Measurements from ENCODE around the gene PNPO. TPM values are rescaled to one million over a fixed set of nuclear protein-coding genes. Genes with fewer than 3 reads are reported as not detected.

PNPO gene
- polyA plus RNA-seq, 1 donor from 2014 or later, result 1.7 TPM

DNA sequence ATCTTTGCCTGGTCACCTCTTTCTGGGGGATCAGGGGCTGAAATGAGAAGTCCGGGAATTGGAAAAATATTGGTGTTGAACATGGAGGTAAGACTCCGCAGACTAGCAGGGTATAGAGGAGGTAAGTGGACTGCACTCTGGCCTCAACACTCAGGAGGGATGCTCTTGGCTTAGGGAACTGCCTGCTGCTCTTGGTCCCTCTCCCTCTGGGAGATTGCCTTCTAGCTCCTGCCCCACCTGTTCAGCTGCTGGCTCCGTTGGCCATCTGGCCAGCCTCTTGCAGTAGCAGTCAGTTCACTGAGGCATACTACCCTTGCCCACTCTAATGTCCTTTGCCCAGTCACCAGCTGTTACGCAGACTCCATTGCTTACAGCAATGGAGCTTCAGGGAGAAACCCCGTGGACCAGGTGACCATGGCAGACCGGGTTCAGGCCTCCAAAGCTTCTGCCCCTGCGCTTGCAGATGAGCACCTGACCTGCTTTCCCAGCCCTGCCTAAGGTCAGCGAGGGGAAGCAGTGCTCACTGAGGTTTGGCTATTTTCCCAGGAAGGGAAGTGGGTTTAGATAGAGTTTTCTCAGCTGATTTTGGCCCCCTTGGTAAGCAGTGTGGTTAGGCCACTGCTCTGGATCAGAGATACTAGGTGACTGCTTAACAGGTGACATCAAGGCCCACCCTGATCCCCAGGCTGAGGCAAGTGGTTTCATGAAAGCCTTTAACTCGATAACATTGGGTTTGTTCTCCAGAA is 41.4 kb downstream of the PNPO start:
- Histone ChIP-seq H3F3A (ENCODE audit: insufficient read depth, low read length, poor library complexity, severe bottlenecking) (no peaks in the 10 kb centered on the region), H3K79me2 (replicated peaks; ENCODE audit: insufficient read depth, low read length) (no peaks in the 10 kb centered on the region), H3K9me2 (ENCODE audit: insufficient read depth, low read length) (no peaks in the 10 kb centered on the region), H3K4me2 (ENCODE audit: low read length) (no peak overlapping the region), H3K4me3 (ENCODE audit: low read length) (peak overlapping the region; percentile 35), H4K20me1 (ENCODE audit: insufficient read depth) (no peaks in the 10 kb centered on the region), H3K9me3 (ENCODE audit: low read length) (no peaks in the 10 kb centered on the region), H3K27me3 (ENCODE audit: insufficient read depth, low read depth, low read length) (no peaks in the 10 kb centered on the region), H3K27ac (ENCODE audit: low read length) (no peak overlapping the region), H2AFZ (ENCODE audit: low read depth, low read length) (no peak overlapping the region), H3K36me3 (ENCODE audit: insufficient read depth, low read length) (peaks cover 4% of the 10 kb centered on the region), H3K9ac (ENCODE audit: low read length) (no peak overlapping the region)
- TF ChIP-seq SMC3 (conservative IDR thresholded peaks at IDR 0.05; ENCODE audit: poor library complexity), result no peak
- TF ChIP-seq RAD21 (conservative IDR thresholded peaks at IDR 0.05), result no peak
- no peak for TF ChIP-seq EZH2 (IDR thresholded peaks at IDR 0.05; ENCODE audit: borderline replicate concordance, insufficient read depth, low read length, poor library complexity, severe bottlenecking)
- TF ChIP-seq EP300 (conservative IDR thresholded peaks at IDR 0.05; ENCODE audit: poor library complexity, severe bottlenecking), result no peak
- TF ChIP-seq, protein P1, sequence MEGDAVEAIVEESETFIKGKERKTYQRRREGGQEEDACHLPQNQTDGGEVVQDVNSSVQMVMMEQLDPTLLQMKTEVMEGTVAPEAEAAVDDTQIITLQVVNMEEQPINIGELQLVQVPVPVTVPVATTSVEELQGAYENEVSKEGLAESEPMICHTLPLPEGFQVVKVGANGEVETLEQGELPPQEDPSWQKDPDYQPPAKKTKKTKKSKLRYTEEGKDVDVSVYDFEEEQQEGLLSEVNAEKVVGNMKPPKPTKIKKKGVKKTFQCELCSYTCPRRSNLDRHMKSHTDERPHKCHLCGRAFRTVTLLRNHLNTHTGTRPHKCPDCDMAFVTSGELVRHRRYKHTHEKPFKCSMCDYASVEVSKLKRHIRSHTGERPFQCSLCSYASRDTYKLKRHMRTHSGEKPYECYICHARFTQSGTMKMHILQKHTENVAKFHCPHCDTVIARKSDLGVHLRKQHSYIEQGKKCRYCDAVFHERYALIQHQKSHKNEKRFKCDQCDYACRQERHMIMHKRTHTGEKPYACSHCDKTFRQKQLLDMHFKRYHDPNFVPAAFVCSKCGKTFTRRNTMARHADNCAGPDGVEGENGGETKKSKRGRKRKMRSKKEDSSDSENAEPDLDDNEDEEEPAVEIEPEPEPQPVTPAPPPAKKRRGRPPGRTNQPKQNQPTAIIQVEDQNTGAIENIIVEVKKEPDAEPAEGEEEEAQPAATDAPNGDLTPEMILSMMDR (IDR thresholded peaks at IDR 0.05; ENCODE audit: poor library complexity, severe bottlenecking), result no peak

DNA sequence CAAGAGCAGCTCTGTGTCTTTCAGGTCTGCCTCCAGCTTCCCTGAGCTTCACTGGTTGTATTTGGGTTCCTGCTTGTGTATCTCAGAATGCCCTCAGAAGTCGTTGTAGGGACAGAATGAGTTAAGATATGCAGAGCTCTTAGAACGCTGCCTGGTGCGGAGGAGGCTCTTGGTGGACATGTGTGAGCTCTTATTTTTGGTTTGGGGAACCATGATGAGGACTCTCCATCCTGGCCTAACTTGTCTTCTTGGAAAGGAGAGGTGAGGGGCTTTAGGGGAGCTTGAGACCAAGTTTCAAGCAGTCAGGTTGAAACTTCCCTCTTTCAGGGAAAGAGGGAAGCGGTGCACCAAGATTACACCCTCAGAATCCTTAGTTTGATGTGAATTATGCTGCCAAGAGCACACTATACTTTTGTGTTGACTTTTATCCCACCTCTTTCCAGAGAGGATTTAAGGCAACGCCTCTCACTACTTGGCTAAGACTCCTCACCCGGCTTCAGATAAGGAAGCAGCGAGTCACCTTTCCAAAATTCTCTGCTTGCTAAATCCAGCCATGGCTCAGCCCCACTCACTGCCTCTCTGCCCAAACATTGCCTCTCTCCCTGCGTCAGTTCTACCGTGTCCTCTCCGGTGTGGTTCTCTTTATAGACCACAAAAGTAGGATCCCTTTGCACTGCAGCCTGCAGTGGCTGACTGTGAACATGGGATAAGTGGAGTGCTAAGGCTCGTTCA is 42.3 kb downstream of the PNPO start:
- Histone ChIP-seq H3K4me2 (ENCODE audit: low read length) (no peak overlapping the region), H3K9ac (ENCODE audit: low read length) (no peak overlapping the region), H3F3A (ENCODE audit: insufficient read depth, low read length, poor library complexity, severe bottlenecking) (no peaks in the 10 kb centered on the region), H3K27ac (ENCODE audit: low read length) (no peak overlapping the region), H4K20me1 (ENCODE audit: insufficient read depth) (no peaks in the 10 kb centered on the region), H3K9me2 (ENCODE audit: insufficient read depth, low read length) (no peaks in the 10 kb centered on the region), H3K9me3 (ENCODE audit: low read length) (no peaks in the 10 kb centered on the region), H3K36me3 (ENCODE audit: insufficient read depth, low read length) (peaks cover 4% of the 10 kb centered on the region), H3K4me3 (ENCODE audit: low read length) (no peak overlapping the region), H2AFZ (ENCODE audit: low read depth, low read length) (no peak overlapping the region), H3K79me2 (replicated peaks; ENCODE audit: insufficient read depth, low read length) (no peaks in the 10 kb centered on the region), H3K27me3 (ENCODE audit: insufficient read depth, low read depth, low read length) (no peaks in the 10 kb centered on the region)
- TF ChIP-seq, protein P1 (IDR thresholded peaks at IDR 0.05; ENCODE audit: poor library complexity, severe bottlenecking), result no peak
- TF ChIP-seq, protein P2, sequence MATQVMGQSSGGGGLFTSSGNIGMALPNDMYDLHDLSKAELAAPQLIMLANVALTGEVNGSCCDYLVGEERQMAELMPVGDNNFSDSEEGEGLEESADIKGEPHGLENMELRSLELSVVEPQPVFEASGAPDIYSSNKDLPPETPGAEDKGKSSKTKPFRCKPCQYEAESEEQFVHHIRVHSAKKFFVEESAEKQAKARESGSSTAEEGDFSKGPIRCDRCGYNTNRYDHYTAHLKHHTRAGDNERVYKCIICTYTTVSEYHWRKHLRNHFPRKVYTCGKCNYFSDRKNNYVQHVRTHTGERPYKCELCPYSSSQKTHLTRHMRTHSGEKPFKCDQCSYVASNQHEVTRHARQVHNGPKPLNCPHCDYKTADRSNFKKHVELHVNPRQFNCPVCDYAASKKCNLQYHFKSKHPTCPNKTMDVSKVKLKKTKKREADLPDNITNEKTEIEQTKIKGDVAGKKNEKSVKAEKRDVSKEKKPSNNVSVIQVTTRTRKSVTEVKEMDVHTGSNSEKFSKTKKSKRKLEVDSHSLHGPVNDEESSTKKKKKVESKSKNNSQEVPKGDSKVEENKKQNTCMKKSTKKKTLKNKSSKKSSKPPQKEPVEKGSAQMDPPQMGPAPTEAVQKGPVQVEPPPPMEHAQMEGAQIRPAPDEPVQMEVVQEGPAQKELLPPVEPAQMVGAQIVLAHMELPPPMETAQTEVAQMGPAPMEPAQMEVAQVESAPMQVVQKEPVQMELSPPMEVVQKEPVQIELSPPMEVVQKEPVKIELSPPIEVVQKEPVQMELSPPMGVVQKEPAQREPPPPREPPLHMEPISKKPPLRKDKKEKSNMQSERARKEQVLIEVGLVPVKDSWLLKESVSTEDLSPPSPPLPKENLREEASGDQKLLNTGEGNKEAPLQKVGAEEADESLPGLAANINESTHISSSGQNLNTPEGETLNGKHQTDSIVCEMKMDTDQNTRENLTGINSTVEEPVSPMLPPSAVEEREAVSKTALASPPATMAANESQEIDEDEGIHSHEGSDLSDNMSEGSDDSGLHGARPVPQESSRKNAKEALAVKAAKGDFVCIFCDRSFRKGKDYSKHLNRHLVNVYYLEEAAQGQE (IDR thresholded peaks at IDR 0.05; ENCODE audit: borderline replicate concordance), result no peak
- no peak for TF ChIP-seq POLR2AphosphoS5 (IDR thresholded peaks at IDR 0.05)
- TF ChIP-seq EZH2 (IDR thresholded peaks at IDR 0.05; ENCODE audit: borderline replicate concordance, insufficient read depth, low read length, poor library complexity, severe bottlenecking), result no peak
- TF ChIP-seq SMC3 (conservative IDR thresholded peaks at IDR 0.05; ENCODE audit: poor library complexity), result no peak
- TF ChIP-seq TAF1 (IDR thresholded peaks at IDR 0.05; ENCODE audit: low read depth), result no peak
- TF ChIP-seq EP300 (conservative IDR thresholded peaks at IDR 0.05; ENCODE audit: poor library complexity, severe bottlenecking), result no peak
- TF ChIP-seq MXI1 (conservative IDR thresholded peaks at IDR 0.05; ENCODE audit: poor library complexity, severe bottlenecking), result no peak
- no peak for TF ChIP-seq RAD21 (conservative IDR thresholded peaks at IDR 0.05)

All from neural cell (in vitro differentiated cells).